Kidney (tissue), 14 donors: Measurements from ENCODE around the gene KRT82. TPM values are rescaled to one million over a fixed set of nuclear protein-coding genes. Genes with fewer than 3 reads are reported as not detected.
A peak's percentile ranks its signal among the peaks of the same experiment; 100 is the strongest.

ENCODE experiments used
- DNase-seq, 5 donors: peaks; one replicate each; pipeline ENCODE4 v3.0.0-alpha.2; 2013 to 2020
- FAIRE-seq: peaks from 2 replicates; lab custom pipeline; 2012; peaks lifted over from hg19 to GRCh38; lab: Jason Lieb, UNC
- H3K27ac ChIP-seq, 2 donors: one replicate each; pipeline ENCODE4 v1.7.0; 2013; ENCODE audit warnings: low read depth in 2 of 2, low read length in 2 of 2, inconsistent platforms in 1 of 2
- H3K27me3 ChIP-seq: one replicate; pipeline ENCODE4 v1.7.1; 2013; ENCODE audit warnings: low read length, inconsistent platforms; ENCODE audit not compliant: control insufficient read depth, insufficient read depth
- H3K36me3 ChIP-seq, 3 donors: one replicate each; pipeline versions ENCODE4 v1.7.0 to v1.7.1; 2013; ENCODE audit warnings: low read length in 3 of 3, control low read depth in 1 of 3, inconsistent platforms in 1 of 3; ENCODE audit not compliant: insufficient read depth in 3 of 3, control insufficient read depth in 2 of 3
- H3K4me1 ChIP-seq, 3 donors: one replicate each; pipeline versions ENCODE4 v1.7.0 to v1.7.1; 2013; ENCODE audit warnings: low read length in 3 of 3, inconsistent platforms in 1 of 3, low read depth in 1 of 3; ENCODE audit not compliant: control insufficient read depth in 2 of 3, insufficient read depth in 2 of 3
- H3K4me3 ChIP-seq, 3 donors: one replicate each; pipeline versions ENCODE4 v1.7.0 to v1.8.1; 2013; ENCODE audit warnings: low read length in 3 of 3, control low read depth in 1 of 3, inconsistent platforms in 1 of 3
- H3K9ac ChIP-seq, 3 donors: one replicate each; pipeline versions ENCODE4 v1.7.0 to v1.7.1; 2013; ENCODE audit warnings: low read length in 3 of 3, control low read depth in 1 of 3, inconsistent platforms in 1 of 3
- H3K9me3 ChIP-seq, 3 donors: one replicate each; pipeline versions ENCODE4 v1.7.0 to v1.7.1; 2013; ENCODE audit warnings: low read length in 3 of 3, control low read depth in 1 of 3, inconsistent platforms in 1 of 3; ENCODE audit not compliant: control insufficient read depth in 2 of 3, insufficient read depth in 1 of 3
- CTCF ChIP-seq: IDR thresholded peaks from 3 replicates; pipeline ENCODE4 v1.5.1; 2012; ENCODE audit warnings: mild to moderate bottlenecking, moderate library complexity, borderline replicate concordance; ENCODE audit not compliant: insufficient read depth; ENCODE audit errors: extremely low read depth
- intact Hi-C: fragments of 100-400 bp; cut with DNase I; formaldehyde crosslinking; loops from one replicate; pipeline ENCODE4 v1.11.1; 2022
- polyA plus RNA-seq: library from polyadenylated mRNA; stranded (reverse); fragments of 350-450 nt; fragmentation: Illumina TruSeq; extraction: RNeasy Lipid Tissue Mini Kit (QIAGEN cat#74804); gene quantifications from one replicate; pipeline ENCODE4 v1.2.3, GENCODE V29; 2014; ENCODE audit warnings: low read depth, low replicate concordance; ENCODE audit not compliant: insufficient read depth
- total RNA-seq: library from RNA; stranded (reverse); fragmentation: NEBNext Ultra II Directional; extraction: Animal tissue kit (Norgen Biotek cat#: 25700); gene quantifications from one replicate; pipeline ENCODE4 v1.2.1, GENCODE V29; 2021
- donor health status: control.
- donor health status: control.
- donor health status: control.
- donor health status: control.
- donor health status: control.
- donor health status: DM: yes; HTN: yes; CAD: no.
- donor health status: Normal renal cell carcinoma (clear cell type).

The KRT82 gene
- total and polyA plus RNA-seq, 2 donors from 2014 or later, result not detected

- Histone ChIP-seq H3K4me1 (no peaks in the 10 kb centered on the region), H3K27ac (no peak overlapping the region), H3K27me3 (no peaks in the 10 kb centered on the region), H3K9me3 (no peaks in the 10 kb centered on the region), H3K4me3 (no peak overlapping the region), H3K9ac (no peak overlapping the region), H3K36me3 (no peaks in the 10 kb centered on the region)
- TF ChIP-seq CTCF, result no peak
- DNase-seq, result peak in 2 of 5 donors; percentile 26 to 73
- FAIRE-seq, result no peak
- intact Hi-C loops, result no loop called here
Observed at GRCh38 chr12:52391618-52392002, 14.5 kb downstream of the KRT82 start.

GRCh38 chr12:52390739-52391617, 15.2 kb downstream of the KRT82 start:
- DNase-seq (peak in 1 of 5 donors; percentile 50), FAIRE-seq (no peak)
- Histone ChIP-seq H3K27me3 (no peaks in the 10 kb centered on the region), H3K36me3 (no peaks in the 10 kb centered on the region), H3K27ac (no peak overlapping the region), H3K9ac (no peak overlapping the region), H3K4me1 (no peaks in the 10 kb centered on the region), H3K4me3 (no peak overlapping the region), H3K9me3 (no peaks in the 10 kb centered on the region)
- no peak for TF ChIP-seq CTCF
- intact Hi-C loops, result no loop called here

- peak; percentile 25 to 44 (median 35) for DNase-seq
- no peaks in the 10 kb centered on the region for H3K27me3 ChIP-seq
- FAIRE-seq, result no peak
- TF ChIP-seq CTCF, result no peak
- no peak overlapping the region for H3K4me3 ChIP-seq
- intact Hi-C loops, result loop anchor here (10.0 kb wide), 1 partner anchor 115 kb away; no protein-coding TSS in a partner anchor
- no peak overlapping the region for H3K9ac ChIP-seq
- H3K9me3 ChIP-seq, result no peaks in the 10 kb centered on the region
- H3K36me3 ChIP-seq, result no peaks in the 10 kb centered on the region
- no peaks in the 10 kb centered on the region for H3K4me1 ChIP-seq
- H3K27ac ChIP-seq, result no peak overlapping the region
Observed at GRCh38 chr12:52389313-52390207, 16.6 kb downstream of the KRT82 start.
